Gastroesophageal sphincter (tissue), 3 donors: ENCODE results near the gene TULP4.

Experiments
- CTCF ChIP-seq, 4 experiments: fragments of 200-600 bp in 2 of 4; fragments of 450-650 bp in 2 of 4; sonication (generic) in 1 of 4; IDR thresholded peaks; one replicate each; pipeline ENCODE4 v1.5.1; 2017 to 2019; ENCODE audit warnings: antibody characterized with exemption in 4 of 4, mild to moderate bottlenecking in 2 of 4, moderate library complexity in 2 of 4
- POLR2A ChIP-seq, 2 donors: fragments of 450-650 bp; IDR thresholded peaks; one replicate each; pipeline ENCODE4 v1.6.1; 2017; ENCODE audit warnings: antibody characterized with exemption in 2 of 2, mild to moderate bottlenecking in 2 of 2, moderate library complexity in 1 of 2

GRCh38 chr6:158558415-158559306 is 246.4 kb downstream of the TULP4 start:
- TF ChIP-seq POLR2A (IDR thresholded peaks at IDR 0.05), result no peak
- TF ChIP-seq CTCF (IDR thresholded peaks at IDR 0.05), result no peak
